Measurements from ENCODE around the gene DBNDD2.

DBNDD2 gene

GRCh38 chr20:45412653-45413052 is 4.6 kb downstream of the DBNDD2 start:
- in situ Hi-C loops (cut with HindIII; ENCODE audit: low sequenced_read_pairs), result no loop called here
- DNase-seq (ENCODE audit: low read depth, low spot score), result no peak
- no peak overlapping the region for H3K4me3 ChIP-seq (ENCODE audit: low read depth, low read length)
- no peak for TF ChIP-seq CTCF (IDR thresholded peaks at IDR 0.05; ENCODE audit: low read depth, low read length)

- in situ Hi-C loops (cut with HindIII; ENCODE audit: low sequenced_read_pairs), result no loop called here
- no peak for TF ChIP-seq CTCF (IDR thresholded peaks at IDR 0.05; ENCODE audit: low read depth, low read length)
- no peak overlapping the region for H3K4me3 ChIP-seq (ENCODE audit: low read depth, low read length)
- DNase-seq (ENCODE audit: low read depth, low spot score), result no peak
Observed at GRCh38 chr20:45413479-45413878, 5.4 kb downstream of the DBNDD2 start.

GRCh38 chr20:45415822-45416637 is 7.9 kb downstream of the DBNDD2 start, which contains the start of gene PIGT:
PIGT (plus strand) TSS chr20:45416141; CDS start chr20:45416157, 16 bp downstream.
- in situ Hi-C loops (cut with HindIII; ENCODE audit: low sequenced_read_pairs), result no loop called here
- peak within 1 kb of the TSS; percentile 95 for H3K4me3 ChIP-seq (ENCODE audit: low read depth, low read length)
- no peak for TF ChIP-seq CTCF (IDR thresholded peaks at IDR 0.05; ENCODE audit: low read depth, low read length)
- DNase-seq (ENCODE audit: low read depth, low spot score), result peak; percentile 82

GRCh38 chr20:45416917-45417316 is 8.8 kb downstream of the DBNDD2 start:
- in situ Hi-C loops (cut with HindIII; ENCODE audit: low sequenced_read_pairs), result no loop called here
- DNase-seq (ENCODE audit: low read depth, low spot score), result no peak
- H3K4me3 ChIP-seq (ENCODE audit: low read depth, low read length), result peak overlapping the region; percentile 95
- no peak for TF ChIP-seq CTCF (IDR thresholded peaks at IDR 0.05; ENCODE audit: low read depth, low read length)

- in situ Hi-C loops (cut with HindIII; ENCODE audit: low sequenced_read_pairs), result no loop called here
- TF ChIP-seq CTCF (IDR thresholded peaks at IDR 0.05; ENCODE audit: low read depth, low read length), result no peak
- no peak overlapping the region for H3K4me3 ChIP-seq (ENCODE audit: low read depth, low read length)
- peak; percentile 97 for DNase-seq (ENCODE audit: low read depth, low spot score)
Observed at GRCh38 chr20:45419188-45420091, 11.4 kb downstream of the DBNDD2 start.

- in situ Hi-C loops (cut with HindIII; ENCODE audit: low sequenced_read_pairs), result no loop called here
- H3K4me3 ChIP-seq (ENCODE audit: low read depth, low read length), result no peak overlapping the region
- DNase-seq (ENCODE audit: low read depth, low spot score), result no peak
- no peak for TF ChIP-seq CTCF (IDR thresholded peaks at IDR 0.05; ENCODE audit: low read depth, low read length)
Observed at GRCh38 chr20:45420125-45420524, 12.0 kb downstream of the DBNDD2 start.
